AG09319 (cell line): Measurements from ENCODE around the gene LINC01488.

Experiments
- DNase-seq: peaks from one replicate; pipeline ENCODE4 v3.0.0-alpha.2; 2010; ENCODE audit warnings: low read depth; ENCODE audit errors: extremely low read depth
- CTCF ChIP-seq: IDR thresholded peaks from 2 replicates; pipeline ENCODE4 v1.5.1; 2011; ENCODE audit warnings: low read depth, mild to moderate bottlenecking, inconsistent platforms, low read length, moderate library complexity

LINC01488 gene

GRCh38 chr11:69442012-69442806 lies 39.3 kb upstream of the LINC01488 start:
- DNase-seq, result no peak
- TF ChIP-seq CTCF, result no peak

GRCh38 chr11:69442807-69443137 lies 38.7 kb upstream of the LINC01488 start:
- DNase-seq, result peak; percentile 28
- no peak for TF ChIP-seq CTCF

GRCh38 chr11:69443138-69443967 lies 38.1 kb upstream of the LINC01488 start:
- DNase-seq, result peak; percentile 76
- TF ChIP-seq CTCF, result no peak

GRCh38 chr11:69443968-69444364 lies 37.5 kb upstream of the LINC01488 start:
- DNase-seq, result no peak
- TF ChIP-seq CTCF, result no peak

GRCh38 chr11:69444381-69445130 lies 36.9 kb upstream of the LINC01488 start:
- DNase-seq, result peak; percentile 87
- peak; percentile 41 for TF ChIP-seq CTCF

- TF ChIP-seq CTCF, result no peak
- no peak for DNase-seq
Measured at GRCh38 chr11:69445131-69445470, 36.4 kb upstream of the LINC01488 start.
